Subcutaneous adipose tissue (tissue), 4 donors: ENCODE data around the gene PCBP3. TPM values are rescaled to one million over a fixed set of nuclear protein-coding genes. Genes with fewer than 3 reads are reported as not detected.

ENCODE experiments used
- total RNA-seq, 4 donors: library from RNA; depleted of rRNA; stranded (reverse); fragments of >200 nt; gene quantifications; one replicate each; pipeline ENCODE4 v1.1.0, GENCODE V29; 2016
- TF ChIP-seq, protein P1 (sequence below): fragments of 450-650 bp; IDR thresholded peaks from one replicate; pipeline ENCODE4 v1.5.1; 2016; ENCODE audit warnings: low read depth, mild to moderate bottlenecking, control low read depth, antibody characterized with exemption, moderate library complexity

Gene PCBP3
- total RNA-seq, 4 donors from 2014 or later = 3.4 to 11.0 (median 5.7) TPM

DNA sequence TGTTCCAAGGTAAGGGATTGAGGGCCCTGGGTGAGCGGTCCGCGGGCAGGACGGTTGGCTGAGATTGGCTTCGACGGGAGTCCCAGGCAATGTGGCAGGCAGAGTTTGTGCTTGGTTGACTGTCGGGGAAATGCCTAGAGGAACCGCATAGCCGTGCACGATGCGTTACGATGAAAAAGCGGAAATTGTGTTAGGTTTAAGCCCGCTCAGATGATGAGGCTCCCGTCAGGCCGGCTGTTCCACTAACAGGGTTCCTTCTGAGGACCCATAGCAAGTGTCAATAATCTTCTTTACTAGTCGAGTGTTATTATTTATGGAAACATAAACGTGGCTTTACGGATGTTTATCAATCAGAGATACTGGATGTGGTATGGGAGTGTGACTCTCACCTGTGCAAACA lies 220.2 kb downstream of the PCBP3 start:
- TF ChIP-seq, protein P1, sequence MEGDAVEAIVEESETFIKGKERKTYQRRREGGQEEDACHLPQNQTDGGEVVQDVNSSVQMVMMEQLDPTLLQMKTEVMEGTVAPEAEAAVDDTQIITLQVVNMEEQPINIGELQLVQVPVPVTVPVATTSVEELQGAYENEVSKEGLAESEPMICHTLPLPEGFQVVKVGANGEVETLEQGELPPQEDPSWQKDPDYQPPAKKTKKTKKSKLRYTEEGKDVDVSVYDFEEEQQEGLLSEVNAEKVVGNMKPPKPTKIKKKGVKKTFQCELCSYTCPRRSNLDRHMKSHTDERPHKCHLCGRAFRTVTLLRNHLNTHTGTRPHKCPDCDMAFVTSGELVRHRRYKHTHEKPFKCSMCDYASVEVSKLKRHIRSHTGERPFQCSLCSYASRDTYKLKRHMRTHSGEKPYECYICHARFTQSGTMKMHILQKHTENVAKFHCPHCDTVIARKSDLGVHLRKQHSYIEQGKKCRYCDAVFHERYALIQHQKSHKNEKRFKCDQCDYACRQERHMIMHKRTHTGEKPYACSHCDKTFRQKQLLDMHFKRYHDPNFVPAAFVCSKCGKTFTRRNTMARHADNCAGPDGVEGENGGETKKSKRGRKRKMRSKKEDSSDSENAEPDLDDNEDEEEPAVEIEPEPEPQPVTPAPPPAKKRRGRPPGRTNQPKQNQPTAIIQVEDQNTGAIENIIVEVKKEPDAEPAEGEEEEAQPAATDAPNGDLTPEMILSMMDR = no peak

DNA sequence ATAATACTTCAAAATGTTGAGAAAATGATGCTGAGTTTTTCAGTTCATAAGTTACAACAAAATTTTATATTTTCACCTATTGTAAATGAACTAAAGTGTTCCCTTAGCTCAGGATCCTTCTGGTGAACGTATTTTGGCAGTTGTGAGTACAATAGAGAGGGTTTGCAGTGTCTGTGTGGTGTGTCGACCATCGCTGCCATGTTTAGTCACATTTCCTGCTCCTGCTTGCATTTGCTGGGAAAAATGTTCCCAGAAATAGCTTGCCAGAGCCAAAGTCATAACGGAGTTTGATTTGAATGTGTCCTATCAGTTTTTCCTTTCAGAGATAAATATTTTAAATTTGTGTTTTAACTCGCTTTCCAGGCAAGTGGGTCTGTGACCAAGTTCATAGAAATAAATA lies 220.9 kb downstream of the PCBP3 start:
- TF ChIP-seq, protein P1 = no peak

DNA sequence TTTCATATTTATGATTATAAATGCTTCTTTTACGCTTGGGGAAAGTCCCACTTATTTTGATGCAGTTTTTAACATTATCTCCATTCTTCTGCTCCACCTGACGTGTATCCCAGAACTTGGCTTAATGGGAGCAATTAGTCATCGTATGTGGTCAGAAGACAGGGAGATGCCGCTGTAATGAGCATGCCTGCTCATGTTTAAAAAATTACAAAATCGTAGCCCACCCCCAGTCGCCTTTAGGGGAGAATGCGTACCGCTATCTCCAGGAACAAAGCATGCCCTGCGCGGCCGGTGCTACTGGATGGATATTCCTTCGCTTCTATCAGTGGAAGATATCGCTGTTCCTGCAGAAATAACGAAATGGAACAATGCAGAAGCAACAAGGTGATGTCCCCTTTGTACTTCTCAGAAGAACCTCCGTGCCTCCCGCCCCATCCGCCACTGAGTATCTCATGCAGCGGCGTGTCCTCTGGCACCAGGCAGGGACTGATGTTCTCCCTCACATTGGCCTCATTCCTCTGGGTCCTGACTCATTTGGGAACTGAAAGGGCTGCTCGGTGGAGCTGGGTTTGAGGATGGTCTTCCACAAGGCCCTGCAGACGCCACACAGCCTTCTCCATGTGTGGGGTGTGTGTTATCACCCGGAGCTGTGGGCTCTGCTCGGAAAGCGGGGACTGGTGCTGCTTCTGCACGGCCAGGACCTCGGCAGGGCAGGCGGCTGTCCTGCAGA lies 221.7 kb downstream of the PCBP3 start:
- TF ChIP-seq, protein P1 = no peak

DNA sequence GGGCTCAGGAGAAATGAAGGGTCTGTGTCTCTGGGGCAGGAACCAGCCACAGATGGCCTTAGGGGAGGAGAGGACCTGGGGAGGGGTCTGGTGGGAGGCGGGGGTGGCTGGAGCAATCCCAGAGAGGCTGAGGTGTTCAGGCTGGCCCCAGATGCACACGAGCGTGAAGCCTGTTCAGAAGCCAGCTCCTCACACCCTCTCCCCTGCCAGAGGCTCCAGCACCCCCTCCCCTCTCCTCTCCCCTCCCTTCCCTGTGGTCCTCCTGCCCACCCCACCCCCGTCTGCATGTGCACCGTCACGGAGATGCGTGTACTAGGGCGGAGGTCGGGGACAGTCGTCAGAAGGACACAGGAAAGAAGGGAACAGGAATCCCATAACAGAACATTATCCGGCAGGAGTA lies 223.0 kb downstream of the PCBP3 start:
- TF ChIP-seq, protein P1 = no peak

DNA sequence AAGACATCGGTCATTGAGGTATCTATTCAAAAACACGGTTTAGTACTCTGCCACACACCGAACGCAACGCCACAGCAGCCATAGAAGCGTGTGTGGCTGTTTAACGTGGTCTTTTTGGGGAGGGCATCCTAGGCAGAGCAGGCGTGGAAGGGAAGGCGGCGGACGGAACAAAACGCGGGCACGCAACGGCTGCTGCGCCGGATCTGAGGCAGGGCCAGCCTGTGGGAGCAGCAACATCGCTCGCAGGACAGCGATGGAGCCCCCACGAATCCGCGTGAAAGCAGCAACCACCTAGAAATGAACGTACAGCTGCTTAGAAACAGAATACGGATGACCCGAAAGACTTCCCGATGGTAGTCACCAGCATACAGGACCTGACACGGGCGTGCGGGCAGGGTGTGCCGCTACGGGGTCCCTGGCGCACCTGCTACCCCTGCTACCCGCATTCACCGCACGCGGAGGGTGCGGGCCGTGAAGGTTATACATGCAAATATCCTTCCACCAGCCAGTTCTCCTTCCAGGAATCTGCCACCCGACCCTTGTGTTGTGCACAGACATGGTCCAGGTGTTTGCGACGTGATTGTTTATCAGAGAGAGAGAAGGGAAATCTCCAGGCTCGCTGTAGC lies 223.6 kb downstream of the PCBP3 start:
- TF ChIP-seq, protein P1 = no peak

DNA sequence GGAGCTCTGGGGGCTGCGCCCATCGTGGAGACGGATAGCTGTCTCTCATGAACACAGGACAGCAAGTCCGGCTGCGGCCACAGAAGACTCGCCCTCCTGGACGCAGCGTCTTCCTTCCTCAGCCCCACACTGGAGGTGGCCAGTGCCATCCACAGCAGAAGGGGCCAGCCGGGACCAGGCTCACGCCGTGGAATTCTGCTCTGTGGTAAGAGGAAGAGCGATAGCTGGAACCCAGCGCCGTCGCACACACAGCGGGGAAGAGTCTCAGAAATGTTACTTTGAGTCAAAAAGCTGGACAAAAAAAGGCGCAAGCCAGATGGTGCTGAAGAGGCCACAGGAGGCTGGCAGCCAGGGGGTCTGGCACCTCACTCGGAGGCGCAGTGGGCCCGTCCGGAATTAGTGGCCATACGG lies 224.2 kb downstream of the PCBP3 start:
- TF ChIP-seq, protein P1 = no peak

DNA sequence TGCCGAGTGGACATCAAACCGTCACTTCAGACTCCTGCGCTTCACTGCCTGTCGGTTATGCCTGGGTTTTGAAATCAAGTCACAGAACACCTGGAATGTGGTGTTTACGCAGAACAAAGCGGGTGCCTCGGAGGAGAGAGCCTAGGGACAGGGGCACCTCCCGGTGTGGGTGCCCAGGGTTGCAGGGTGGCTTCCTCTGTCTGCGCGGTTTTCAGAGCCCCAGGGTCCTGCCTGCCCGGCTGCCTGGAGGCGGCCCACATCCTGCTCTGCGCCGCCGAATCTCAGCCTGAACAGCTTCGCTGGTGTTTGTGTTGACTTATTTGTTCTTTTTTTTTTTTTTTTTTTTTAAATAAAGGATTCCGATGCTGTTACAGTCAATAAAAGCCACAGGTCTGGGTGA lies 224.6 kb downstream of the PCBP3 start:
- TF ChIP-seq, protein P1 = no peak
